Natural killer cell treated with Interleukin-12 subunit alpha and Interleukin-12 subunit beta and Interleukin-15 and Interleukin-18, amount 100 ng/mL, for 72 hours (primary cell): ENCODE measurements around the gene TM9SF3. TPM values are rescaled to one million over a fixed set of nuclear protein-coding genes. Genes with fewer than 3 reads are reported as not detected.

ENCODE experiments used
- ATAC-seq, 2 donors: fragments of 150-1000 bp; cut with Tn5 transposase in 1 of 2; sonication (Bioruptor Pico), chemical (Tn5 transposase) in 1 of 2; 2 replicates each; pipeline ENCODE4 v1.10.0; 2021
- DNase-seq: peaks from one replicate; pipeline ENCODE4 v3.0.0; 2022; ENCODE audit warnings: low spot score
- H3K27ac Mint-ChIP-seq, 2 donors: 1 replicate in 1 of 2; 2 replicates in 1 of 2; pipeline ENCODE4 v1.8.0; 2022; ENCODE audit warnings: mixed read lengths in 2 of 2, mild to moderate bottlenecking in 1 of 2, moderate library complexity in 1 of 2
- H3K27me3 Mint-ChIP-seq, 2 donors: 1 replicate in 1 of 2; 2 replicates in 1 of 2; pipeline ENCODE4 v1.8.0; 2022; ENCODE audit warnings: mixed read lengths in 2 of 2
- H3K36me3 Mint-ChIP-seq: one replicate; pipeline ENCODE4 v1.8.0; 2022; ENCODE audit warnings: mixed read lengths
- H3K4me1 Mint-ChIP-seq, 2 donors: 1 replicate in 1 of 2; 2 replicates in 1 of 2; pipeline ENCODE4 v1.8.0; 2022; ENCODE audit warnings: low read depth in 2 of 2, mixed read lengths in 2 of 2, mild to moderate bottlenecking in 1 of 2
- H3K4me3 Mint-ChIP-seq: one replicate; pipeline ENCODE4 v1.8.0; 2022; ENCODE audit warnings: mixed read lengths
- H3K9me3 Mint-ChIP-seq: 2 replicates; pipeline ENCODE4 v1.8.0; 2022; ENCODE audit warnings: mixed read lengths
- total RNA-seq, 2 donors: library from RNA; stranded (reverse); gene quantifications; one replicate each; pipeline ENCODE4 v1.2.3, GENCODE V29; 2022

TM9SF3 gene
- total RNA-seq: 100 to 1,000 TPM in 1 of 2 donors, 10 to 100 TPM in 1; 73.0 to 104 TPM

GRCh38 chr10:96586419-96587263, at the start of gene TM9SF3:
Gene TM9SF3, minus strand, starts transcription at chr10:96587012. Its CDS starts 177 bp downstream, at chr10:96586835.
- H3K27me3 Mint-ChIP-seq: no peaks in the 10 kb centered on the region
- peaks cover 27 to 36% of the 10 kb centered on the region in 2 donors for H3K4me1 Mint-ChIP-seq
- no peaks in the 10 kb centered on the region for H3K9me3 Mint-ChIP-seq
- H3K27ac Mint-ChIP-seq: peak within 1 kb of the TSS; percentile 91 to 93
- ATAC-seq: peak; percentile 91 to 94
- H3K4me3 Mint-ChIP-seq: peak within 1 kb of the TSS; percentile 89
- DNase-seq: peak; percentile 94
- H3K36me3 Mint-ChIP-seq: peaks cover 2% of the 10 kb centered on the region

- DNase-seq: no peak
- Mint-ChIP-seq H3K36me3 (peaks cover 26% of the 10 kb centered on the region), H3K27ac (peak overlapping the region; percentile 11 to 64), H3K4me1 (peaks cover 9 to 39% of the 10 kb centered on the region in 2 donors), H3K4me3 (no peak overlapping the region), H3K9me3 (no peaks in the 10 kb centered on the region), H3K27me3 (no peaks in the 10 kb centered on the region)
- ATAC-seq: no peak
Measured at GRCh38 chr10:96636551-96636950, 49.7 kb upstream of the TM9SF3 start.

GRCh38 chr10:96632974-96633710, 46.3 kb upstream of the TM9SF3 start:
- Mint-ChIP-seq H3K9me3 (no peaks in the 10 kb centered on the region), H3K27me3 (no peaks in the 10 kb centered on the region), H3K4me3 (no peak overlapping the region), H3K27ac (no peak overlapping the region), H3K36me3 (peaks cover 27% of the 10 kb centered on the region), H3K4me1 (peaks cover 9 to 20% of the 10 kb centered on the region in 2 donors)
- ATAC-seq (no peak), DNase-seq (no peak)

GRCh38 chr10:96627292-96627691, 40.5 kb upstream of the TM9SF3 start:
- Mint-ChIP-seq H3K27ac (peak overlapping the region in 1 of 2 donors; percentile 3), H3K27me3 (no peaks in the 10 kb centered on the region), H3K4me1 (peaks cover 18 to 19% of the 10 kb centered on the region in 2 donors), H3K4me3 (no peak overlapping the region), H3K9me3 (no peaks in the 10 kb centered on the region), H3K36me3 (peaks cover 24% of the 10 kb centered on the region)
- no peak for ATAC-seq
- no peak for DNase-seq

- no peak overlapping the region for H3K4me3 Mint-ChIP-seq
- DNase-seq: no peak
- no peak overlapping the region for H3K27ac Mint-ChIP-seq
- no peaks in the 10 kb centered on the region for H3K27me3 Mint-ChIP-seq
- H3K36me3 Mint-ChIP-seq: peaks cover 25% of the 10 kb centered on the region
- H3K4me1 Mint-ChIP-seq: peaks cover 16 to 17% of the 10 kb centered on the region in 2 donors
- ATAC-seq: peak in 1 of 2 donors; percentile 41
- H3K9me3 Mint-ChIP-seq: no peaks in the 10 kb centered on the region
Measured at GRCh38 chr10:96626795-96627194, 40.0 kb upstream of the TM9SF3 start.

- Mint-ChIP-seq H3K36me3 (peaks cover 22% of the 10 kb centered on the region), H3K27me3 (no peaks in the 10 kb centered on the region), H3K9me3 (no peaks in the 10 kb centered on the region), H3K27ac (no peak overlapping the region), H3K4me1 (peaks cover 10 to 14% of the 10 kb centered on the region in 2 donors), H3K4me3 (no peak overlapping the region)
- ATAC-seq (no peak), DNase-seq (no peak)
Measured at GRCh38 chr10:96625173-96625572, 38.4 kb upstream of the TM9SF3 start.

GRCh38 chr10:96622013-96622787, 35.4 kb upstream of the TM9SF3 start:
- peaks cover 13 to 15% of the 10 kb centered on the region in 2 donors for H3K4me1 Mint-ChIP-seq
- no peak for DNase-seq
- ATAC-seq: no peak
- H3K9me3 Mint-ChIP-seq: no peaks in the 10 kb centered on the region
- no peak overlapping the region for H3K4me3 Mint-ChIP-seq
- no peaks in the 10 kb centered on the region for H3K27me3 Mint-ChIP-seq
- peaks cover 23% of the 10 kb centered on the region for H3K36me3 Mint-ChIP-seq
- peak overlapping the region in 1 of 2 donors; percentile 53 for H3K27ac Mint-ChIP-seq

GRCh38 chr10:96619796-96620773, 33.3 kb upstream of the TM9SF3 start:
- Mint-ChIP-seq H3K27me3 (no peaks in the 10 kb centered on the region), H3K4me3 (no peak overlapping the region), H3K27ac (peak overlapping the region in 1 of 2 donors; percentile 32), H3K9me3 (no peaks in the 10 kb centered on the region), H3K36me3 (peaks cover 36% of the 10 kb centered on the region), H3K4me1 (peaks cover 11 to 20% of the 10 kb centered on the region in 2 donors)
- ATAC-seq (no peak), DNase-seq (no peak)

- Mint-ChIP-seq H3K4me1 (peaks cover 18 to 27% of the 10 kb centered on the region in 2 donors), H3K4me3 (no peak overlapping the region), H3K9me3 (no peaks in the 10 kb centered on the region), H3K36me3 (peaks cover 44% of the 10 kb centered on the region), H3K27ac (peak overlapping the region in 1 of 2 donors; percentile 16), H3K27me3 (no peaks in the 10 kb centered on the region)
- peak in 1 of 2 donors; percentile 22 for ATAC-seq
- no peak for DNase-seq
Measured at GRCh38 chr10:96619120-96619519, 32.3 kb upstream of the TM9SF3 start.

- H3K9me3 Mint-ChIP-seq: no peaks in the 10 kb centered on the region
- H3K27me3 Mint-ChIP-seq: no peaks in the 10 kb centered on the region
- DNase-seq: no peak
- peaks cover 17 to 27% of the 10 kb centered on the region in 2 donors for H3K4me1 Mint-ChIP-seq
- H3K4me3 Mint-ChIP-seq: no peak overlapping the region
- H3K36me3 Mint-ChIP-seq: peaks cover 44% of the 10 kb centered on the region
- H3K27ac Mint-ChIP-seq: peak overlapping the region in 1 of 2 donors; percentile 16
- no peak for ATAC-seq
Measured at GRCh38 chr10:96618653-96619052, 31.8 kb upstream of the TM9SF3 start.

GRCh38 chr10:96616961-96617360, 30.1 kb upstream of the TM9SF3 start:
- DNase-seq (no peak), ATAC-seq (no peak)
- Mint-ChIP-seq H3K36me3 (peaks cover 39% of the 10 kb centered on the region), H3K4me3 (no peak overlapping the region), H3K9me3 (no peaks in the 10 kb centered on the region), H3K27ac (peak overlapping the region; percentile 18 to 47), H3K27me3 (no peaks in the 10 kb centered on the region), H3K4me1 (peaks cover 16 to 21% of the 10 kb centered on the region in 2 donors)

GRCh38 chr10:96614515-96614914, 27.7 kb upstream of the TM9SF3 start:
- no peak for ATAC-seq
- peak overlapping the region; percentile 19 to 33 for H3K27ac Mint-ChIP-seq

More at GRCh38 chr10:96614515-96614914, 27.7 kb upstream of the TM9SF3 start:
- Mint-ChIP-seq H3K36me3 (peaks cover 28% of the 10 kb centered on the region), H3K27me3 (no peaks in the 10 kb centered on the region), H3K4me1 (peaks cover 21 to 23% of the 10 kb centered on the region in 2 donors), H3K9me3 (no peaks in the 10 kb centered on the region), H3K4me3 (no peak overlapping the region)
- DNase-seq: no peak
